Activated CD4-positive, alpha-beta T cell treated with anti-CD3 and anti-CD28 coated beads, Interleukin-2, amount 10 ng/mL, durations not matched to agents 24 days and 14 days (primary cell): ENCODE results near the gene PRMT5. TPM values are rescaled to one million over a fixed set of nuclear protein-coding genes. Genes with fewer than 3 reads are reported as not detected.

Experiments used
- DNase-seq: peaks from one replicate; pipeline ENCODE4 v3.0.0; 2022
- H3K27ac Mint-ChIP-seq: one replicate; pipeline ENCODE4 v1.8.0; 2022; ENCODE audit warnings: mild to moderate bottlenecking, mixed read lengths
- H3K27me3 Mint-ChIP-seq: one replicate; pipeline ENCODE4 v1.8.0; 2022; ENCODE audit warnings: mixed read lengths
- H3K36me3 Mint-ChIP-seq: one replicate; pipeline ENCODE4 v1.8.0; 2022; ENCODE audit warnings: low read depth, mild to moderate bottlenecking, mixed read lengths
- H3K4me1 Mint-ChIP-seq: one replicate; pipeline ENCODE4 v1.8.0; 2021; ENCODE audit warnings: mixed read lengths
- H3K4me3 Mint-ChIP-seq: one replicate; pipeline ENCODE4 v1.8.0; 2022; ENCODE audit warnings: mild to moderate bottlenecking, moderate library complexity, mixed read lengths
- H3K9me3 Mint-ChIP-seq: one replicate; pipeline ENCODE4 v1.8.0; 2021; ENCODE audit warnings: mixed read lengths
- intact Hi-C: fragments of 100-400 bp; cut with micrococcal nuclease; formaldehyde crosslinking; loops from one replicate; pipeline ENCODE4 v1.15.1; 2023
- total RNA-seq: library from RNA; stranded (reverse); gene quantifications from 2 replicates; pipeline ENCODE4 v1.2.3, GENCODE V29; 2022

Gene PRMT5
- total RNA-seq, 1 donor from 2014 or later, result 200 TPM

DNA sequence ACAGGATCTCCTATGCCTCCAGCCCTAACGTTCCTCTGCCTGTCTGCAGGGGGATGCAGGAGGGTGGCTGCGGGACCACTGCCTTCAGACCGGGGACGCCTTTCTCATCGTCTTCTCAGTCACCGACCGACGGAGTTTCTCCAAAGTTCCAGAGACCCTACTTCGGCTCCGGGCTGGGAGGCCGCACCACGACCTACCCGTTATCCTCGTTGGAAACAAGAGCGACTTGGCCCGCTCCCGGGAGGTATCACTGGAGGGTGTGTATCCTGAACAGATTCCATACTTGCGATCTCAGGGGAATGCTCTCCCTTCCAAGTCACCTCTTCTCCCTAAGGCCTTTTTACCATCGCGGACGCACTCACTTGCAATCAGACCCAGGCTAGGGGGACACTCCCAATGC lies 43.2 kb downstream of the PRMT5 start:
- peaks cover 8% of the 10 kb centered on the region for H3K27me3 Mint-ChIP-seq
- DNase-seq, result peak; percentile 56
- no peaks in the 10 kb centered on the region for H3K9me3 Mint-ChIP-seq
- peaks cover 11% of the 10 kb centered on the region for H3K36me3 Mint-ChIP-seq
- peak overlapping the region; percentile 63 for H3K4me3 Mint-ChIP-seq
- H3K27ac Mint-ChIP-seq, result peak overlapping the region; percentile 78
- peaks cover 37% of the 10 kb centered on the region for H3K4me1 Mint-ChIP-seq
- intact Hi-C loops, result no loop called here

GRCh38 chr14:22884738-22885523 lies 44.2 kb downstream of the PRMT5 start:
- DNase-seq, result peak; percentile 57
- peaks cover 8% of the 10 kb centered on the region for H3K27me3 Mint-ChIP-seq
- no peak overlapping the region for H3K4me3 Mint-ChIP-seq
- intact Hi-C loops, result no loop called here
- peaks cover 33% of the 10 kb centered on the region for H3K4me1 Mint-ChIP-seq
- H3K27ac Mint-ChIP-seq, result no peak overlapping the region
- peaks cover 9% of the 10 kb centered on the region for H3K36me3 Mint-ChIP-seq
- no peaks in the 10 kb centered on the region for H3K9me3 Mint-ChIP-seq

DNA sequence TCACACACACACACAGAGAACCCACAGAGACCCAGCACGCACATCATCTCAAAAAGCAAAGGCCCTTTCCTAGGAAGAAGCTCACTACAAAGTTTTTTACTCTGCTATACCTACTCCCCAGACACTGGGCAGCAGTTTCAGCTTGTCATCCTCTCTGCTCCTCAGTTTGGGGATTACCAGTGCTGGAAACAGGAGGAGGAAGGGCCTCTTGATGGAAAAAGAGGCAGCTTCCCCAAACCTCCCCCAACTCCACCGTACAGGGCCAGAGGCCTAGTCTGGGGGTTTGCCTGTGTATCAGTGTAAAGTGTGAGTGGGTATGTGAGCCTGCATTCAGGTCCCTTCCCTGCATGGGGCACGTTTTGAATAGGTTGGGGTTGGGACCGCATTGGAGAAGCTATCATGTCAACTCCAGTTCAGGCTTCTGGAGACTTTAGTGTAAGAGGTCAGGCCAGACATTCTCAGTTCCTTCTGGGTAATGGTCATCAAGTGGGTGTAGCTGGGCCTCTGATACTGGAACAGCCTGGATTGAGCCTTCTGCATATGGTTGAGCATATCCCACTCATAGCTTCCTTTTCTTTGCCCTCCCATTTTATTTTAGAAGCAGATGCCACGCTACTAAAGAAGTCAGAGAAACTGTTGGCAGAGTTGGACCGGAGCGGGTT lies 45.0 kb downstream of the PRMT5 start:
- Mint-ChIP-seq H3K4me1 (peaks cover 32% of the 10 kb centered on the region), H3K36me3 (peaks cover 13% of the 10 kb centered on the region), H3K27ac (no peak overlapping the region), H3K4me3 (no peak overlapping the region), H3K27me3 (peaks cover 8% of the 10 kb centered on the region), H3K9me3 (no peaks in the 10 kb centered on the region)
- intact Hi-C loops, result no loop called here
- no peak for DNase-seq

DNA sequence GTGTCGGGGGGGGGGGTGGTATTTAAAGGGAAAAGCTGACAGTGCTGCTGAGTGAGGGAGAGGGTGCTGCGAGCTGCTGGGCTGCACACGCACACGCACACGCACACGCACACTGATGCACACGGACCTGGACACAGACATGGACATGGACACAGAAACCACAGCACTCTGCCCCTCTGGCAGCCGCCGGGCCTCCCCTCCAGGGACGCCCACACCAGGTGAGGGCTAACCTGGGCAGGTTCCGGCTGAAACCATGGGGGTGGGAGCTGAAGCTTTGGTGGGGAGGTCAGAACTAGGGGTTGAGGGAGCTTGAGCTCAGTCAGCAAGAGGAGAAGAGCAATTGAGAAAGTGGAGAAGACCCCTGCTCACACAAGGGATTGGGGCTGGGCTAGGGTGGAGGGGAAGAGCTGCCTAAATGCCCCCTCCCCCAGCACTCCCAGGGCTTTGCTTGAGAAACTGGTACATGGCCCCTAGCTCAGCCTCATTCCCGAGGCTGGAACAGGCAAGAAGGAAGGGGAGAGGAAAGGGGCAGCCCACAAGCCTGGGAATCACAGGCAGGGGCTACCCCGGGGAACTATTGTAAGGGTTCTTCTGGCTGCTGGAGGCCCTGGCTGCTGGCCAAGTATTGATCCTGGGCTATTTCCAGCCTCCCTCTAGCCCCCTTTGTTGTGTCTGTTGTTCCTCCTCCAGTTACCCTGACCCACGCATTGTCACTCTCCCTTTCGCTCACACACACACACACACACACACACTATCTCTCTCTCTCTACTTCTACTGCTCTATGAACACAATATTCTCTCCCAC lies 45.8 kb downstream of the PRMT5 start, which contains the start of gene REM2:
REM2 (plus strand) TSS at position 50 of the 804 bp plus-strand sequence; CDS start at position 116, 66 bp downstream.
- peaks cover 8% of the 10 kb centered on the region for H3K27me3 Mint-ChIP-seq
- peaks cover 16% of the 10 kb centered on the region for H3K36me3 Mint-ChIP-seq
- no peak within 1 kb of the TSS for H3K4me3 Mint-ChIP-seq
- H3K4me1 Mint-ChIP-seq, result peaks cover 32% of the 10 kb centered on the region
- intact Hi-C loops, result no loop called here
- DNase-seq, result no peak
- no peaks in the 10 kb centered on the region for H3K9me3 Mint-ChIP-seq
- H3K27ac Mint-ChIP-seq, result no peak within 1 kb of the TSS

DNA sequence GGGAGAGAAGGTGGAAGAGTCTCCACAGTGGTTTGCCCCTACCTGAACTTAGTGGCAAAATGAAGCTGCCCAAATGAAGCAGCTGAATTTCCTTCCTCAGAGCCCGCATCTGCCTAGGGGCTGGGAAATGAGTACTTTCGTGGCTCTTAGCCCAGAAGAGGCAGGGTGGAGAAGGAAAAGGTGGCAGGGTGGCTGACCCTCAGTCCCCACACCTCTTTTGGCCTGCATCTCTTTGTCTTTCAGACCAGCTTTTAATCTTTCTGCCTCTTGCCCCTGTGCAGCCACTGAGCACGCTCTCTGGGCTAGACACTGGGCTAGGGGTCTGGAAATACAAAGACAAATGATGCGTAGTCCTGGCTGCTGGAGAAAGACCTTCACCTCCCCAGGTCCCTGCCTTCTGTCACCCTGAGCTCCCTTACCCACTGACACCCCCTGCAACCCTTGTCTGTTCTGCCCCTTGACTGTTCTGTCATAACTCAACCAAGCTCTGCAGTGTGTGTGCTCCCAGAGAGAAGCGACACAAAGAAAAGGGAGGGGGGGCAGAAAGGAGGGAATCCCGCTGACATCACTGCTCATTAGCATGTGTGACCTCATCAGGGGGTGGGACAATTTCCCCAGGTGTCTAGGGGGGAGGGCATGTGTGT lies 46.5 kb downstream of the PRMT5 start:
- Mint-ChIP-seq H3K27ac (no peak overlapping the region), H3K9me3 (no peaks in the 10 kb centered on the region), H3K4me3 (no peak overlapping the region), H3K27me3 (peaks cover 8% of the 10 kb centered on the region), H3K4me1 (peaks cover 25% of the 10 kb centered on the region), H3K36me3 (peaks cover 23% of the 10 kb centered on the region)
- intact Hi-C loops, result no loop called here
- DNase-seq, result peak; percentile 60

DNA sequence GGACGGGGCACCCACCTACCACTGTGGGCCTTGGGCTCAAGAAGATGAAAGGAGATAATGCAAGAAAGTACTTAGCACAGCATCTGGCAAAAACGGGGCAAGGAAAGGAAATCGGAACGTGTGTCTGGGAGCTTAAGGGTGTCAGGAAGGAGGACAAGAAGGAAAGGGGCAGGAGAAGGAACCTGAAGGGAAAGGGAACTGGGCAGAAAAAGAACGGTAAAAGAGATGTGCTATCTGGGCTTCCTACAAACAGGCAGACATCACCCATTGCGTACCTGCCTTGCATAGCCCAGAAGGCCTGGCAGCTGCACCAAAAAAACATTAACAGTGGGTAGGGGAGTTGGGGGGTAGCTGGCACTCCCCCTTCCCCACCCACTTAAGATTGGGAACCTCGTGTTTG lies 47.1 kb downstream of the PRMT5 start:
- Mint-ChIP-seq H3K36me3 (peaks cover 27% of the 10 kb centered on the region), H3K4me3 (no peak overlapping the region), H3K27me3 (peaks cover 8% of the 10 kb centered on the region), H3K27ac (no peak overlapping the region), H3K9me3 (no peaks in the 10 kb centered on the region), H3K4me1 (peaks cover 19% of the 10 kb centered on the region)
- intact Hi-C loops, result no loop called here
- no peak for DNase-seq

DNA sequence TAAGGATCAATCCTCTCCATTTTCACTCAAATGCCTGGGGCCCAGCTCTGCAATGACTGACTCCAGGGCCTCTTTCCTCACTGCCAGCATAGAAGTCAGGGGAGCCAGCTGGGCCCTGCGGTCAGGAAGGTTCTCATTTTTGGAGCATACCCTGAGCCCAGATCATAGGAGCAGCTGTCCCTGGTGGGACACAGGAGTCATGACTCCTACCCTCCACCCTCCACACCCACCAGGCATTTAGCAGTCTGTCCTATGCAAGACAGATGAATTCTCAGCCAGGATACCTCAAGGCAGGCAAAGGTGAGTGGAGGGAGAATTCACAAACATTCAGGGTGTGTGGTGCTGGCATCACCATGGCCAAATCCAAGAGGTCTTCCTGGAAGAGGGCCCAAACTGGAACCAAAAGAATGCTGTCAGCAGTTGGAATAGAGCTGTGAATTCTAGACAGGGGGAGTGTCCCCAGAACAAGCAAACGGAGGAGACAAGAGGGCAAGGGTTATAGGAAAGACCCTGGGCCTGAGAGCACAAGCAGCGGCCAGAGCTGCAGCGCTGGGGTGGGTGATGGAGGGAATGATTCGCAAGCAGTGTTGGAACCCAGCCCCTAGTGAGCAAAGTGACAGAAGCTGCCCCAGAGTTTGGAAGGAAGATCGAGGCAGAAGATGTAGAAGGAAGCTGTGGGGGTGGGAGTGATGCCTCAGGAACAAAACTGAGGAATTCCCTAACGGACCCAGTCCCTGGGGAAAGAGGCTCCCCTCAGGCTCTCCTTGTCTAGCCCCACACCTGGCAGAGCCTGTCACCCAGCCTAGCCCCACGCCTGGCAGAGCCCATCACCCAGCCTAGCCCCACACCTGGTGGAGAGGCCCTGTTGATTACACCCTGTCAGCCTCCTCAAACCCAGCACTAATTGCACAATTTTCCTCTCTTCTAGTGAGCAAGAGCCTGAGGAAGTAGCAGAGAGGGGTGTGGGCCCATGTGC lies 50.6 kb downstream of the PRMT5 start:
- H3K4me1 Mint-ChIP-seq, result peaks cover 5% of the 10 kb centered on the region
- DNase-seq, result no peak
- H3K9me3 Mint-ChIP-seq, result no peaks in the 10 kb centered on the region
- no peak overlapping the region for H3K27ac Mint-ChIP-seq
- intact Hi-C loops, result no loop called here
- H3K27me3 Mint-ChIP-seq, result peaks cover 5% of the 10 kb centered on the region
- peaks cover 48% of the 10 kb centered on the region for H3K36me3 Mint-ChIP-seq
- no peak overlapping the region for H3K4me3 Mint-ChIP-seq

GRCh38 chr14:22877000-22877501 lies 52.1 kb downstream of the PRMT5 start:
- Mint-ChIP-seq H3K4me1 (peaks cover 12% of the 10 kb centered on the region), H3K4me3 (no peak overlapping the region), H3K27ac (no peak overlapping the region), H3K36me3 (peaks cover 57% of the 10 kb centered on the region), H3K27me3 (peaks cover 3% of the 10 kb centered on the region), H3K9me3 (no peaks in the 10 kb centered on the region)
- no peak for DNase-seq
- intact Hi-C loops, result no loop called here

GRCh38 chr14:22875748-22876319 lies 53.3 kb downstream of the PRMT5 start:
- no peak for DNase-seq
- no peak overlapping the region for H3K27ac Mint-ChIP-seq
- no peak overlapping the region for H3K4me3 Mint-ChIP-seq
- H3K9me3 Mint-ChIP-seq, result no peaks in the 10 kb centered on the region
- peaks cover 14% of the 10 kb centered on the region for H3K4me1 Mint-ChIP-seq
- peaks cover 57% of the 10 kb centered on the region for H3K36me3 Mint-ChIP-seq
- intact Hi-C loops, result no loop called here
- no peaks in the 10 kb centered on the region for H3K27me3 Mint-ChIP-seq

GRCh38 chr14:22875003-22875747 lies 54.0 kb downstream of the PRMT5 start:
- H3K4me3 Mint-ChIP-seq, result no peak overlapping the region
- H3K27ac Mint-ChIP-seq, result no peak overlapping the region
- no peak for DNase-seq
- intact Hi-C loops, result no loop called here
- H3K27me3 Mint-ChIP-seq, result no peaks in the 10 kb centered on the region
- peaks cover 57% of the 10 kb centered on the region for H3K36me3 Mint-ChIP-seq
- no peaks in the 10 kb centered on the region for H3K9me3 Mint-ChIP-seq
- H3K4me1 Mint-ChIP-seq, result peaks cover 18% of the 10 kb centered on the region

DNA sequence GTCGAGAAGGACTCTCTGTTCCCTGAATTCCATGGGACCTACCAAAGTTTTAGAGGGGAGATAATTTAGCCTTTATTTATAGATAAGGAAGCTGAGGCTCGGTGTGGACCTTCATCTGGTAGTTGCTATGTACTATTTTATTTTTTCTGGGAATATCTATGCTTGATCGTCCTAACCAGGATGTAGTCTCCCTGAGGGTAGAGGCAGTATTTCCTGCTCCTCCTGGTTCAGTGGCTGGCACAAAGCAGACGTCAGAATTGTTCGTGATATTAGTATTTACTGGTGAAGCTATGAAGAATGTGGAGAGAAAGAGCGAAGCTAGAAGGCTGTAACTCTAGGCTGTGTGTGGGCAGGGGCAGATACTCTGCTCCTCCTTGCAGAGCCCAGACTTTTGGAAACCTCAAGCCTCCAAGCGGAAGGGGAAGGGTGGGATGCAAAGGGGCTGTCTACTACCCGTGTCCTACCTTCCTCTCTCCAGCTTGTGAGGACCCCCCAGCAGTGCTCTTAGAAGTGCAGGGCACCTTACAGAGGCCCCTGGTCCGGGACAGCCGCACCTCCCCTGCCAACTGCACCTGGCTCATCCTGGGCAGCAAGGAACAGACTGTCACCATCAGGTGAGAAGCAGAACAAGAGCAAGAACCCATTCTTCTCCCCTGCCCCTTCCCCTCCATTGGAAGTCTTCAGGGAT lies 56.2 kb downstream of the PRMT5 start:
- Mint-ChIP-seq H3K36me3 (peaks cover 42% of the 10 kb centered on the region), H3K4me1 (peaks cover 18% of the 10 kb centered on the region), H3K9me3 (no peaks in the 10 kb centered on the region)

More for the DNA sequence above, 56.2 kb downstream of the PRMT5 start:
- DNase-seq, result no peak
- Mint-ChIP-seq H3K27ac (peak overlapping the region; percentile 89), H3K4me3 (peak overlapping the region; percentile 86), H3K27me3 (no peaks in the 10 kb centered on the region)
- intact Hi-C loops, result loop anchor here (1.0 to 5.0 kb wide), 3 partner anchors 14 to 301 kb away; no protein-coding TSS in a partner anchor
